GM19238 (cell line): Measurements from ENCODE around the gene BAZ1A.
A peak's percentile ranks its signal among the peaks of the same experiment; 100 is the strongest.

Experiments
- DNase-seq: peaks from one replicate; pipeline ENCODE4 v3.0.0; 2011; ENCODE audit warnings: low spot score; ENCODE audit not compliant: insufficient read length

Gene BAZ1A, protein sequence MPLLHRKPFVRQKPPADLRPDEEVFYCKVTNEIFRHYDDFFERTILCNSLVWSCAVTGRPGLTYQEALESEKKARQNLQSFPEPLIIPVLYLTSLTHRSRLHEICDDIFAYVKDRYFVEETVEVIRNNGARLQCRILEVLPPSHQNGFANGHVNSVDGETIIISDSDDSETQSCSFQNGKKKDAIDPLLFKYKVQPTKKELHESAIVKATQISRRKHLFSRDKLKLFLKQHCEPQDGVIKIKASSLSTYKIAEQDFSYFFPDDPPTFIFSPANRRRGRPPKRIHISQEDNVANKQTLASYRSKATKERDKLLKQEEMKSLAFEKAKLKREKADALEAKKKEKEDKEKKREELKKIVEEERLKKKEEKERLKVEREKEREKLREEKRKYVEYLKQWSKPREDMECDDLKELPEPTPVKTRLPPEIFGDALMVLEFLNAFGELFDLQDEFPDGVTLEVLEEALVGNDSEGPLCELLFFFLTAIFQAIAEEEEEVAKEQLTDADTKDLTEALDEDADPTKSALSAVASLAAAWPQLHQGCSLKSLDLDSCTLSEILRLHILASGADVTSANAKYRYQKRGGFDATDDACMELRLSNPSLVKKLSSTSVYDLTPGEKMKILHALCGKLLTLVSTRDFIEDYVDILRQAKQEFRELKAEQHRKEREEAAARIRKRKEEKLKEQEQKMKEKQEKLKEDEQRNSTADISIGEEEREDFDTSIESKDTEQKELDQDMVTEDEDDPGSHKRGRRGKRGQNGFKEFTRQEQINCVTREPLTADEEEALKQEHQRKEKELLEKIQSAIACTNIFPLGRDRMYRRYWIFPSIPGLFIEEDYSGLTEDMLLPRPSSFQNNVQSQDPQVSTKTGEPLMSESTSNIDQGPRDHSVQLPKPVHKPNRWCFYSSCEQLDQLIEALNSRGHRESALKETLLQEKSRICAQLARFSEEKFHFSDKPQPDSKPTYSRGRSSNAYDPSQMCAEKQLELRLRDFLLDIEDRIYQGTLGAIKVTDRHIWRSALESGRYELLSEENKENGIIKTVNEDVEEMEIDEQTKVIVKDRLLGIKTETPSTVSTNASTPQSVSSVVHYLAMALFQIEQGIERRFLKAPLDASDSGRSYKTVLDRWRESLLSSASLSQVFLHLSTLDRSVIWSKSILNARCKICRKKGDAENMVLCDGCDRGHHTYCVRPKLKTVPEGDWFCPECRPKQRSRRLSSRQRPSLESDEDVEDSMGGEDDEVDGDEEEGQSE (N-terminal part only)

DNA sequence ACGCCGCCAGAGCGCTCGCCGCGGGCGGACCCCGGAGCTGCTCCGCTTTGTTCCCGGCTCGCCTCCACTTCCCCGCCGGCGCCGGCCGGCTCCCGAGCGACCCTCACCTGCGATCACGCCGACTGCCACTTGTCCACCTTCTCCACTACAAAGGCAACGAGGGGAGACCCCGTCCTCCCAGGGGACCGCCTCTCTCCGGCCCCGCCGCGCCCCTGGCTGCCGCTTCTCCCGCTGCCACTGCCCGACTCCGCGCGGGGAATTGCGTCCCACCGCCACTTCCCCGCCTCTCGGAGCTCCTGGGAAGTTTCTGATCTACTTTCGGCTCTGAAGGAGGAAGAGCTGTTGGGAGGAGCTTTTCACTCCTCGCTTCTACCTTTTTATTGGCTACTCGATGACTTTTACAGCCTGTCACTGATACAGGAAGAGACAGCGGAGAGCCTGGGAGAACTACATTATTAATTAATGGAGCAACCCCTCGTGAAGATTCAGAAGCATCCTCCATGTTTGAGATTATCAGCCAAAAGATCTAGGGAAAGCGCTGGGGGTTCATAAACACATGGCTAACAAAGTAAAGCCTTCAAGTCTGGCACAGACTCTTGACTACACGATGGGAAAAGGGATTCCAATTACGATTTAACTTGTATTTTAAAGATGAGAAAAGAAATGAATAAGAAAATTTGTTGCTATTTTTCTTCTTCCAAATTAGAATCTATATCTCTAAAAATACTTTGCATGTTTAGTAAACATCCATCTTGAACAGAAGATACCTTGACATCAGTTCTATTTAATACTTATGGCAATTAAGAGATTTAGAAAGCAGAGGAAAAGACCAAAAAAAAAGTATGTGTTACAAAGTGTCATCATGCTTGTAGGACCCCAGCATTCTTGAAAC is at the start of gene BAZ1A:
Gene BAZ1A, minus strand, starts transcription at position 330 of the 892 bp plus-strand sequence. CDS start 756 bp downstream, outside the sequence.
- peak; percentile 52 for DNase-seq

DNA sequence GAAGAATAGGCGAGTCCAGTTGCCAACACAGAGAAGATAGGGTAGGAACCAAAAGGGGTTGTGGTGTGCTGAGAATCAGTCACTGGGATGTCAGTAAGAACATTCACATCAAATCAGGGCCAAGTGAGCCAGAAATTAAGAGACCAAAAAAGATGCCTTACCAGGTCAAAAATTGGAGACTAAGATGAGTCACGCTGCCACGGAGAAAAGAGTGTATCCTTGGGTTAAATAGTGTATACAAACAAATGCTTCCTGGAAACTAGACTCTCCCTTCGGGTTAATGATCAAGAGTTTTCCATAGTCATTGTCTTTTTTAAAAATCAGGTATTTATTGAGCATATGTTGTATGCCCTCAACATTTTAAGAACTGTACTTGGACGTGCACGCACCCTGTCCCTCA is 45.2 kb upstream of the BAZ1A start:
- DNase-seq, result no peak

DNA sequence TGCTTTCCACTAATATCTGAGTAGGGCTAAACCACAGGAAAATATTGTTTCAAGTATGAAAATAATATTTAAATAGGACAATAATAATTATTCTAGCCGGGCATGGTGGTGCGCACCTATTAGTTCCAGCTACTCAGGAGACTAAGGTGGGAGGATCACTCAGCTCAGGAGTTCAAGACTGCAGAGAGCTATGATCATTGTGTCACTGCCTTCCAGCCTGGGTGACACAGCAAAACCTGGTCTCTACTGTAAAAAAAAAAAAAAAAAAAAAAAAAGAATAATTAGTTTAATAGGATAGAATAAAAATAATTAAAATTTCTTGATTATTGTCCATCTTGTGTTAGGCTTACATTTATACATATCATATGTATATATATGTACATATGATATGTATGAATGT is 38.5 kb upstream of the BAZ1A start:
- DNase-seq, result no peak

DNA sequence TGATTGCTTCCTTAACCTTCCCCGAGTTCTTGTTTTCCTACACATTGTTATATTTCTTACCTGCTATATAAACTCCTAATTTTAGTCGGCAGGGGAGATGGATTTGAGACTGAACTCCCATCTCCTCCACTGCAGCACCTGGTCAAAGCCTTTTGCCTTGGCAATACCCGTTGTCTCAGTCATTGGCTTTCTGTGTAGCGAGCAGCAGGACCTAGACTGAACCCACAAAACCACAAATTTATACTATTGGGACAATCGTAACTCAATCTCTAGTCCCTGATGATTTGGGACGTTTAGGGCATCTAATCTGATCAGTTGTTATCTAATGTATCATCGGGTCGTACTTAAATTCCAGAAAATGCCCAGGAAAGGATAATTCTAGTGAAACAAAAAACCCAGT is 37.8 kb upstream of the BAZ1A start:
- no peak for DNase-seq

DNA sequence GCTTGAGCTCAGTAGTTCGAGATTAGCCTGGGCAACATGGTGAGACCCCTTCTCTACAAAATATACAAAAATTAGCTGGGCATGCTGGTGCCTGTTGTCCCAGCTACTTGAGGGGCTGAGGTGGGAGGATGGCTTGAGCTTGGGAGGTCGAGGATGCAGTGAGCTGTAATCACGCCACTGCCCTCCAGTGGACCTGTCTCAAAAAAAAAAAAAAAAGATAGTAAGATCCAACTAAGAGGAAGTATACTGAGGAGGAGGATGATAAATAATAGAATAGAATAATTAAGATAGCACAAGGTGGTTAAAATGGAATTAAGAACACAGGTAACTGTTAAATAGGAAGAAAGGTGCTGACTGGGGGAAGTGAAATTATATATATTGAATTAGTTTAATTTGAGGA is 37.0 kb upstream of the BAZ1A start:
- no peak for DNase-seq

DNA sequence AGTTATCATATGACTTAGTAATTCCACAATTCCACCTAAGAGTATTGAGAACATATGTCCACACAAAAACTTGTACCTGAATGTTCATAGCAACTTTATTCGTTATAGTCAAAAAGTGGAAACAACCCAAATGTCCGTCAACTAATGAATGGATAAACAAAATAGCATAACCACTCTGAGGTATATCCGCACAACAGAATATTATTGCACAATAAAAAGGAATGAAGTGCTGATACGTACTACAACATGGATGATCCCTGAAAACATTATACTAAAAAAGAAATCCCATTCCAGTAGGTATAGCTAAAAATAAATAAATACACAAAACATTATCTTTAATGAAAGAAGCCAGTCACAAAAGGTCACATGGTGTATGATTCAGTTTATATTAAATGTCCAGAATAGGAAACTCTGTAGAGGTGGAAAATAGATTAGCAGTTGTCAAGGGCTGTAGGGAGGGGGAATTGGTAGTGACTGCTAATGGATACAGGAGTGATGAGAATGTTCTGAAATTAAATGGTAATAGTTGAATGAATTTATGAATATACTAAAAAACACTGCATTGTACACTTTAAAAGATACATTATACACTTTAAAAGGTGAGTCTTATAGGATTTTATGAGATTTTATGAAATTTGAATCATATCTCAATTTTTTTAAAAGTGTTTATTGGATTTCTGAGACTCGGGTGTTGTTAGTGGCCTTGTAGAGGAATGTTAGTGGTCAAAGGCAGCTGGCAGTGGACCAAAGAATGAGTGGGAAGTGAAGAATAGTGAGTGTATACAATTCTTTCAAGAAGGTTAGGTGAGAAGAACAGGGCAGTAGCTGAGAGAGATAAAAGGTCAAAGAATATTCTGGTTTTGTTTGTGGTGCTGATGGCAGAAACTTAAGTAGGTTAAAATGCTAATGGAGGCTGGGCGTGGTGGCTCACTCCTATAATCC is 36.3 kb upstream of the BAZ1A start:
- DNase-seq, result no peak

DNA sequence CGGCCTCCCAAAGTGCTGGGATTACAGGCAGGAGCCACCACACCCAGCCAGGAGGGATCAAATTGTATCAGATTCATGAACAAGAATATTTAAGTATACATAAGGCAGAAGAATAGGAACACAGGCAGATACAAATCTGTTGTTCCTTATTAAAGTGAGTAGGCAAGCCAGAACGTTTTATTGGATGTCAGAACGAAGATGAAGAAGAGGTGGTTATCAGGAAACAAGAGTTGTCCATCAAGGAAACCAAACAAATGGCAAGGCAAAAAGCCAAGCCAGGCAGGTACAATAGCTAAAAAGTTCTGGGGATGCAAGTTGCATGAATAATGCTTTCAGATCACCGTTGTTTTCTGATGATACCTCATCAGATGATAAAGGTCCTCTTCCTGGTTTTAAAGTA is 31.1 kb upstream of the BAZ1A start:
- no peak for DNase-seq

DNA sequence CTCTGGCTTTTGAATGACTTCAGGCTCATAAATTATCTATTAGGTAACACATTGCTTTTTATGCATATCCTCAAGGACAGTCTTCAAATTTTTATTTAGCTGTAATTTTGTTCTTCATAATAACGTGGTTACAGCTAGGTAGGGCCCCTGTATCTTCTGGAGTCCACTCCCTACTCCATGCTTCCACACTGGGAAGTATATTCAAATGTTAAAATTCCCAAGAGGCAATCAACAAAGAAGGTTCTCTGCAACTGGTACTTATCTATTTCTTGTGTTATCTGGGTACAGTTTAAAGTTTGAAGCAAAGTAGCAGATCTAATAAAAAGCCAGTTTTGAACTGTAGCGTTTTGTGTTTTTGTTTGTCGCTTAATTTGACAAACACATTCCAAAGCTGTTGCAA is 20.1 kb upstream of the BAZ1A start:
- DNase-seq, result no peak

DNA sequence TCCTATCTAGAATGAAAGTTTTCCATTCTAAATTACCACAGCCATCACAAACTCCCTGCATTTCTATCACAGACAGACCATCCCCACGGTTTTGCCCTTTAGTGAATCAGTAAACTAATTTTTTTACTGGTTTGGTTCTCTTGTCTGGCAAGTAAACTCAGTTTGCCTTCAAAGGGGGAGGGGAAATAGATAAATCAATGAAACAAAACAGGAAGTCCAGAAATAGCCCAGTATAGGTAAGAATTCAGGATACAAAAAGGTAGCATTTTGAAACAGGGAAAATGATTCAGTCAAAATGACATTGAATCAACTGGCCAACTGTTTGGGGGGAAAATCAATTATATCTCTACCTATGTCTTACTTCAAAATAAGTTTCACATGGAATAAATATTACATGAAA is 15.8 kb upstream of the BAZ1A start:
- DNase-seq, result no peak

DNA sequence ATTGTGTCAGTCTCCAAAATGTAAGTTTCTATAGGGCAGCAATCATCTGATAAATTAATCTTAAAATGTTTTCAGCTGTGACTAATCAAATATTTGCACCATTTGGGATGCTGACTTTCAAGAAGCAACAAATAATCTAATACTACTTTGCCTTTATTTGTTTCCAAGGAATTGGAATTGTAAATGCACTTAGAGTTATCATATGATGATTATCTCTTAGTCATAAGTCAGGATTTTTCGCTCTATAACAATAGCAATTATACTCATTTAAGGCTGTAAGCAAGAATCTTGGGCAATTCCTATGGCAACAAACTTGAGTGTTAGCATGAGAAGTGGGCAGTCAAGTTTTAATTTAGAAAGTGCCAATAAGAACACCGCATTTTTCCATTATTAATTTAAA is 13.0 kb upstream of the BAZ1A start:
- DNase-seq, result no peak

DNA sequence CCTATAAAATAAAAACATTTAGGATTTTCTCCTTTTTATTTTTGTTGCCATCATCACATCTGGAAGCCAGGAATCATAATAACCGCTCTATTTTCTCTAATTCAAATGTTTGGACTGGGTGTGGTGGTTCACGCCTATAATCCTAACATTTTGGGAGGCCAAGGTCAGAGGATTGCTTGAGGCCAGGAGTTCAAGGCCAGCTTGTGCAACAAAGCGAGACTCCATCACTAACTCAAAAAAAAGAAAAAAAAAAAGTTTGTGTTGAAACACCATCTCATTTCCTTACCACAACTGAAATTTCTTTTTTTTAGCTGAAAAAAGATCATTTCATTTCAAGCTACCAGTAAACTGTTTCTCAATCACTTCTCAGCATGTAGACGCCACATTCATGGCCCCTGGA is 8.8 kb upstream of the BAZ1A start:
- no peak for DNase-seq

DNA sequence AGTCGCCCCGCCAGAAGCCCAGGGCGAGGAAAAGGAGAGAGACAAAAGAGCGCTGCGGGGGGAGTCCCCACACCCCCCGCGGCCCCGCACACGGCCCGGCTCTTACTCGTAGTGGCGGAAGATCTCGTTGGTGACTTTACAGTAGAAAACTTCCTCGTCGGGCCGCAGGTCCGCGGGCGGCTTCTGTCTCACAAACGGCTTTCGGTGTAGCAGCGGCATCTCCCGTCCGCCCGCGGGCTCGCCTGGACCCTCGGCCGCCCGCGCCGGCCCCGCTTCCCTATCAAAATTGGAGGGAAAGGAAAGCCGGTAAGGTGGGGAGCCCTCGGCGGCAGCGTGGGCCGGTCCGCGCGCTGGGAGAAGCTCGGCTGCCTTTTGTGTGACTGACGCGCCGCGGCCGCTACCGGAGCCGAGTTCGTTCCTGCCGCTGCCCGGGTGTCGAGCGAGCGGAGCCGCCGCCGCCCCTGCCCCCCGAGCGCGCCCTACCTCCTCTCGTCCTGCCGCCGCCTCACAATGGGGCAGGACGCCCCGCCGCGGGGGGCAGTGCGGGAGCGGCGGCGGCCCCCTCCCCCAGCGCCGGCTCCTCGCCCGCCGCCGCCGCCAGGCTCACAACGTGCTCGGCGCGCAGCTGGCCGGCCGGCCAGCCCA is 652 bp downstream of the BAZ1A start:
- peak; percentile 40 for DNase-seq

DNA sequence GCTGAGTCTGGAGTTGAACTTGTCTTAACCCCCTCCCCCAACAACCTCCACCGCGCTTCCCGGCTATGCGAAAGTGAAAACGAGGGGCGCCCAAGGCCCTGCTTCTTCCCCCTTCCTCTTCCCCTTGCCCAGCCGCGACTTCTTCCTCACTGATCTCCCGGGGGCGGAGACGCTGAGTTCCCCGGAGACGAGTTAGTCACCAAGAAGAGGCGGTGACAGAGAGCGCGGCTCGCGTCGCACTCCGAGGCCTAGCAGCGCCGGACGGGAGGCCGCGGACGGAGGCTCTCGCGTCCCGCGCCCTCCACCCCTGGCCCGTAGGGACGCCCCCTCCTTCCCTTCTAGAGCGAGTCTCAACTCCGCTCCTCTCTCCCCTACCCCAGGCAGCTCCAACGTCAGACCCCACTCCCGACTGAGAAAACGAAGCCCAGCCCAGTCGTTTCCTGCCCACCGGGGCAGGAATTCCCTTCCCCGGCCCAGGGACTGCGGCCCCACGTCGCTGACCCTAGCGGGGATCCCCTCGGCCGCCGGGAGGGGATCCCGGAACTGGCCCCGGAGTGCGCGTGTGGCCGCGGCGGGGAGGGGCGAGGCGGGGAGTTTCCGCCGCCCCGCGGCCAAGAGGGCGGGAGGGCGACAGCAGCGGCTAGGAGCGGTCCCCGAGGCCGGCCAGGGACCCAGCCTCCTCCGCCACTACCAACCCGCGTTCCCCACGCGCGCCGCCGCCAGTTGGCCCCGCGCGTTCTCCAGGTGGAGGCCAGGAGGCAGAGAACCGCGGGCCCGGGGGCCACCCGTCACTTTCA is 1.4 kb downstream of the BAZ1A start:
- DNase-seq, result peak; percentile 69

DNA sequence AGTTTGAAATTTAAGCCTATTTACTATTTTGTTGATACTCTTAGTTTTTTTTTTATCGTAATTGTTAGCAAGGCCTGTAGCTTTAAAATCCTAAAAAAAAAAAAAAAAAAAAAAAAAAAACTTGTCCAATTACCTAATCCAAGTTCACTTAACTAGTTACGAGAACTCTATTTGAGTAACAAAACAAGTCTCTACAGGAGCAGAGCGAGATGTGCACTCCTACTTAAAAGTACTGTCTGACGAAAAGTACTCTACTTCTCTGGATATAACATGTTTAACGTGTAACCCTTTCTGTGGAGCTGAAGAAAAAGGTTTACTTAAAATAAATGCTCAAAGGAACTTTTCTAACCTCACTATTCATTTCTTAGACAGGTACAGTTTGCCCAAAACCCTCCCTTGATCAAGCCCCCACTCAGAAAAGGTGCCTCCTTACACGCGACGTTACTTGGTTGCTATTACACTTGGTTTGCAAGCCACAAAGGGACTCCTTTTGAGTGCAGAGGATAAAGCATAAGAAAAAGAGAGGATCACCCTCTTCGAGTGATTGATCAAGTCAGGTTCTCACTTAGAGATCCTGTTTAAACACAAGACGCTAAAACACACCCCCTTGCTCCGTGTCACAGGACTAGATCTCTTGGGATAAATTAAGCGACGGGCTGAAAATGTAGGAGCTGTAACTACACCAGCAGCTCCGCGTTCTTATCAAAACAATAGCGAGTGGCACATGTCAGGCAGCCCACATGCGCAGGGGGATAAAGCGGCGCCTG is 2.2 kb downstream of the BAZ1A start:
- peak; percentile 10 for DNase-seq

DNA sequence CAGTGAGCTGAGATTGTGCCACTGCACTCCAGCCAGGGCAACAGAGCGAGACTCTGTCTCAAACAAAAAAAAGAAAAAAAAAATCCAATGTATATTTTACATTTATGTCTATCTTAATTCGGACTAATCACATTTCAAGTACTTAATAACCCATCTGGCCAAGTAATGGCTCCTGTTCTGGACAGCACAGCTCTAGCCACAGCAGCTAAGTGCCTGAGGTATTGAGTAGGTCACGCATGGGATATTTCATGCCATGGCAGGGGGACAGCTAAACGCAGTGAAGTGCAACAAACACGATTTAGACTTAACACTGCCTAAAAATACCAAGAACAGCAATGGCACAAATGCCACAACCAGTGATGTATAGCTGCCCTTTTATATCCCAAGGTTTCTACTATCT is 8.0 kb downstream of the BAZ1A start:
- no peak for DNase-seq

DNA sequence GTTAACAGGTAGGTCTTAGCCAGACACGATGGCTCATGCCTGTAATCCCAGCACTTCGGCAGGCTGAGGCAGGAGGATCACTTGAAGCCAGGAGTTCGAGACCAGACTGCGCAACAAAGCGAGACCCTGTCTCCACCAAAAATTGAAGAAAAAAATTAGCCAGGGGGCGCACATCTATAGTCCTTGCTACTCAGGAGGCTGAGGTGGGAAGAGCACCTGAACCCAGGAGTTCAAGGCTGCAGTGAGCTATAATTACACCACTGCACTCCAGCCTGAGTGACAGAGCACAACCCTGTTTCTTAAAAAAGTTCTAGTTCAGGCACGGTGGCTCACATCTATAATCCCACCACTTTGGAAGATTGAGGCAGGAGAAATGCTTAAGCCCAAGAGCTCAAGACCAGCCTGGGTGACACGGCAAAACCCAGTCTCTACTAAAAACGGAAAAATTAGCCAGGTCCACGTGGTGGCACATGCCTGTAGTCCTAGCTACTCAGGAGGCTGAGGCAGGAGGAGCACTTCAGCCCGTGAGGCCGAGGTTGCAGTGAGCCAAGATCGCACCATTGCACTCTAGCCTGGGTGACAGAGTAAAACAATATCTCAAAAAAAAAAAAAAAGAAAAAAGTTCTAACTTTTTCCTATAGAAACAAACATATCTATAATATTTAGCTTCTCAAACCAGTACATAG is 9.1 kb downstream of the BAZ1A start:
- no peak for DNase-seq

DNA sequence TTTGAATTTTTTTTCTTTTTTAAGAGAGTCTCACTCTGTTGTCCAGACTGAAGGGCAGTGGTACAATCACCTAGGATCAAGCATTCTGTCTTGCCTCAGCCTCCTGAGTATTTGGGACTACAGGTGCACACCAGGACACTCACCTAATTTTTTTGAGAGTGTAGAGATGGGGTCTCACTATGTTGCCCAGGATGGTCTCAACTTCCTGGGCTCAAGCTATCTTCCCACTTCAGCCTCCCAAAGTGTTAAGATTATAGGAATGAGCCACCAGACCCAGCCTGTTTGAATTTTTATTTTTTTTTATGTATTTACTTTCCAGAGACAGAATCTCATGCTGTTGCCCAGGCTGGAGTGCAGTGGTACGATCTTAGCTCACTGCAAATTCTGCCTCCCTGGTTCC is 11.3 kb downstream of the BAZ1A start:
- DNase-seq, result no peak
